Measurements from ENCODE around the gene KCNA3.

- TF ChIP-seq TAF1 (conservative IDR thresholded peaks at IDR 0.05) (no peak), CTCF (IDR thresholded peaks at IDR 0.05; ENCODE audit: low read depth, low read length, missing input control) (no peak), ATF3 (IDR thresholded peaks at IDR 0.05) (no peak), YY1 (IDR thresholded peaks at IDR 0.05) (no peak), SP1 (IDR thresholded peaks at IDR 0.05) (no peak), ZBTB33 (IDR thresholded peaks at IDR 0.05) (no peak), MAX (IDR thresholded peaks at IDR 0.05) (no peak), JUND (IDR thresholded peaks at IDR 0.05) (no peak), REST (IDR thresholded peaks at IDR 0.05) (no peak), RAD21 (IDR thresholded peaks at IDR 0.05) (no peak), GABPA (IDR thresholded peaks at IDR 0.05 in 1 of 2, conservative IDR thresholded peaks at IDR 0.05 in 1 of 2) (no peak)
Observed at GRCh38 chr1:110713221-110713620, 38.5 kb upstream of the KCNA3 start.
